Activated T-cell treated with anti-CD3 and anti-CD28 coated beads for 1 hour (primary cell): ENCODE data around the gene TCF7L2.

Experiments used
- DNase-seq: peaks from one replicate; pipeline ENCODE4 v3.0.0-alpha.2; 2020; ENCODE audit warnings: low read depth

The TCF7L2 gene

DNA sequence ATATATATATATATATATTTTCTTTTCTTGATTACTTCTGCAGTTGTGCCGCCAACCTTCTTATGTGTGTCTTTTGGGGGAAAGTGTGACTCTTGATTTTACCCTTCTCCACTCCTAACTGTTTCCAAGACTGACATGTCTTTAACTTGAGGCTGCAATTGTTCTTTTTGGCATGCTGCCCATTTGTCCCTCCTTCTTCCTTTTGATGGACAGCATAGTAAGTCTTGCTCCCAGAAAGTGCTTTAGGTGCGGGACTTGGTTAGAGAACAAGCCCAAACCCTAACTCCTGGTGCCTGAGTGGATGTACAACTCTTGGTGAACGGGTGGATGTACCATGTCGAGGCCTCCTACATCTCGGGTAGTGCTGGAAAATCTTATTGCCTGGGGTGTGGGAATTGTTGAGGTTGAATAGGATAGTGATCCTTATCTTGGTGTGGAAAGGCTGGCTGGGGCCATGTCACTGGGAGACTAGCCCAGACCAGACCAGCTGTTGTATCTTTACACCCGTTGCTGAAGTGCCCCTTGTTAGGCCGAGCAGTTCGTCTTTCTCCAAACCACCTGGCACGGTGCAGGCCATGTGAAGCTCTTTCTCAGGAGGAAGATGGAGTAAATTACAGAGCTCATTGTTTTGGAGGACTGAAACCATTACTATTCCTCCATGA, 16.3 kb downstream of the TCF7L2 start:
- DNase-seq: no peak

GRCh38 chr10:112967200-112967599, 17.2 kb downstream of the TCF7L2 start:
- DNase-seq: no peak

- DNase-seq: no peak
Observed at GRCh38 chr10:112969131-112969530, 19.1 kb downstream of the TCF7L2 start.

GRCh38 chr10:112969542-112969941, 19.5 kb downstream of the TCF7L2 start:
- no peak for DNase-seq

GRCh38 chr10:112970021-112970420, 20.0 kb downstream of the TCF7L2 start:
- no peak for DNase-seq

DNA sequence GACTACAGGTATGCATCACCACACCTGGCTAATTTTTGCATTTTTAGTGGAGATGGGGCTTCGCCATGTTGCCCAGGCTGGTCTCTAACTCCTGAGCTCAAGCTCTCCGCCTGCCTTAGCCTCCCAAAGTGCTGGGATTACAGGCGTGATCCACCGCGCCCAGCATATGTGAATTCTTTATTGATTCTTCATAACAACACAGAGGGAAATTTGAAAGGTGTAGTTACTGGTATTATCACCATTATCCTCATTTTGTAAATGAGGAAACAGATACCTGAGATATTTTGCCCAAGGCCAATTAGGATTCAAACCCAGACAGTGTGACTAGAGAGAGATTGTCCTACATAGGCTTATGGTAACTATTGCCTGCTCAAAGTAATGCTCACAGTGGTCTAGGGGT, 22.6 kb downstream of the TCF7L2 start:
- no peak for DNase-seq

DNA sequence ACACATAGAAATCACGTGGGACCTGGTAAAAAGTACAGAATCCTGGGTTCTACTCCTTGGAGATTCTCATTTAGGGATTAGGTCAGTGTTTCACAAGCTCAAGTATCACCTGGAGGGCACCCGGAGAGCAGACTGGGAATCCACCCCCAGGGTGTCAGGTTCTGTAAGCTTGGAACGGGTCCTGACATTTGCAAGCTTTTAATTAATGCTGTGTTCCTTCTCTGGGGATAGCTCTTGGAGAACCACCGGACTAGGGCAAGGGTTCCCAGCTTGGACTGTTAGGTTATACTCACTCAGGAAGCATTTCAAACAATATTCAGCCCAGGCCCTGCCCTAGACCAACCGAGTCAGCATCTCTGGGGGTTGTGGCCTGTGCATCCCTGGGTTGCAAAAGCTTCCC, 23.0 kb downstream of the TCF7L2 start:
- DNase-seq: no peak

- no peak for DNase-seq
Observed at GRCh38 chr10:112973805-112974204, 23.8 kb downstream of the TCF7L2 start.

DNA sequence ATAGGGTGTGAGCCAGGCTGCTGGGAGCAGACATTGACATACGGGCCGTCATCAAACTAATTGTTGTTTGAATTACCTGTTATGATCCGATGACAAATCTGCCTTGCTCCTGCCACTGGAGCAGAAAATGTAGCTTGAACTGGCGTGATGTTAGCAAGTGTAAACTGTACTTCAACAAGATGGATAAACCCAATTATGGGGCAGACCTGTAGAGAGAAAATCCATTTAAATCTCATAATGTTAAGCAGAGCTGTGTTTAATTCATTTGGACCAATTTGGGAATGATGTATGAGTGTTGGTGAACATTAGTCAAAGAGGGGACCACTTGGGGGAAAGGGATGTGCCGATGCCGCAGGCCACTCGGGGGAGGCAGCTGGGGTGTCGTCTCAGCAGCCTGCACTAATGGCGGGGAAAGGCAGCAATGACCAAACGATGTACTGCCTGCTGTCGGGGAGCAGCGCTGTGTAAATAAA, 27.4 kb downstream of the TCF7L2 start:
- no peak for DNase-seq

DNA sequence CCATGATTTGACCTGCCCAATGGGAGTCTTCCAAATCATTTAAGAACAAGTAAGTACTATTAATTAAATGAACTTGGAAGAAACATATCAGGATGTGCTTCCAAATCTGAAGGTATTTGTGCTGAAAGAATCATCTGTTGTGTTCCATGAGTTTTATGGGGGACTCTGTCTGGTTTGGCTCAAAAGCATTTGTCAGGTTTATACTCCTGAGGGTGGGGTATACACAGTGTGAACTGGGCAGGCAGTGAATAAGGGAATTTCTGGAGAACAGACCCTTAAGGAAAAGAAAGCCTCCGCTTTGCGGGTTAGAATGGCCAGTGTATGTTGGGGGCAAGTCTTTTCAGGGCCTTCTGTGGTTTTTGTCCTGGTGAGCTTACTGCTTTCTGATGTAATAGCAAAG, 29.9 kb downstream of the TCF7L2 start:
- DNase-seq: no peak

DNA sequence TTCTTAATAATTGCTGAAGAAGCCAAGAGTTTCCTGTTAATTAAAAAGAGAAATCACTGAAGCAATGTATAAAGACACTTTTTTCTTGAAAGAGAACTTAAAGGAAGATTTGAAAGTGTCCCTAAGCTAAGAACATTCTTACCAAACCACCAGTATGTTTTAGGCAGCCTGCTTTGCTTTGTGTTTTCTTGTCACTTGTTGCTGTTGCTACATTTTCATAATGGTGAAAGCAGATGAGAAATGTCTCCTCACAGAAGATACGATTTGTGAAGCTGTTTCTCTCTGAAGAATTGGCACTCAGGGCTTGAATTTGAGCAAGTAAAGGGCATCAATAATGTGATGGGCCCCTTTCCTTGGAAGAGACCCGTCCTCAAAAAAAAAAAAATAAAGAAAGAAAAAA, 30.9 kb downstream of the TCF7L2 start:
- DNase-seq: no peak

- no peak for DNase-seq
Observed at GRCh38 chr10:112981553-112981952, 31.5 kb downstream of the TCF7L2 start.

DNA sequence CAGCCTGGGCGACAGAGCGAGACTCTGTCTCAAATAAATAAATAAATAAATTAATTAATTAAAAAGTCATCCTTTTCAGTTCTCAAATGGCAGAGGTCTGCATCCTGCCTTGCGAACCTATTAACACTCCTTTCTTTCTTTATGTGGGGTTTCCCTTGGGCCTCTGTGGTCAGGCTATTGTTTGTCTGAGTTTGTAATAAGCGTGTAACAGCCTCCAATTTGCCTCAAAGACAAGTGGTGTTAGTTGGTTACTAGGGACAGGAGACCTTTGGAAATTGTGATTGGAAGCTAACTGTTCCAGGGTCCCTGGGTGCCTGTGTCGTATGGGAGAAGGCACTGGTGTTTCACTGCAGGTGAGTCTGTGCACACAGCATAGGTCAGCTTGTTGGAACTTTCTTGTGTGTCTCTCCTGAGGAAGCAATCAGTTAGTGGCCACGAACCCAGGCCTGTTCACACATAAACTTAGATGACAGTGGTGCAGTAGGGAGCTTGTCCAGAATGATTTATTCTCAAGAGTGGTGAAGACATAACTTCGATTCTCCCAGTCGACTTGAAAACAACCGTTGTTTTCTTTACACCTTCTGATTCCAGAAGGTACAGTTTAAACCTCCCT, 33.5 kb downstream of the TCF7L2 start:
- no peak for DNase-seq

- no peak for DNase-seq
Observed at GRCh38 chr10:112984756-112985155, 34.7 kb downstream of the TCF7L2 start.

- no peak for DNase-seq
Observed at GRCh38 chr10:112985690-112986543, 35.9 kb downstream of the TCF7L2 start.

DNA sequence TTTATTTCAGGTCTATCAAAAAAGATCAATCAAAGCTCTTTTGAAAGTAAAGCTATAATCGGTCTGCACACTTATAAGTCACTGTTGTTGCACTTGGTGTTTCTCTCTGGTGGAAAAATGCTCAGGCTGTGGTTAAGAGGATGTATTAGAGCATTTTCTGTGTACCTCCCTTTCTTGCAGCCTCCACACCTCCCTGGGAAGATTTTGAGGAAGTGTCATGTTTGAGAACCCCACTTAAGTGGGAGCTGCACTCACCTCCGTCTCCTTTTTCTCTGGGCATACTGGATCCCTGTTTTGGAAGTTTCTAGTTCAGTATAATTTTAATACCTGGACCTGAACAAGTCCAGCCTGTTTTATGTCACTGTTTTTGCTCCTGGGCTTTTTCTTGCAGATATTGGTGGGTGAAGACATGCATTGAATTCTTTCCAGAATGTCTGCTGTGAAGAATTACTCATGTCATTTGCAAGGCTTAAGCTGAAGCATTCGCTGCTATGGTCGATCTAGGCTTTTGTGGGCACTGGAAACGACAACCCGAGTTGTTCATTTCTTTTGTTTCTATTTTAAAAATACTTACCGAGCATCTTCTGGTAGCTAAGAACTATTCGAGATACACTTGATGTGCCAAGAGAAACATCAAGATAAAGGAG, 36.6 kb downstream of the TCF7L2 start:
- DNase-seq: no peak

- DNase-seq: no peak
Observed at GRCh38 chr10:112988839-112989406, 38.9 kb downstream of the TCF7L2 start.

GRCh38 chr10:112989826-112990225, 39.8 kb downstream of the TCF7L2 start:
- no peak for DNase-seq

GRCh38 chr10:112990271-112990670, 40.2 kb downstream of the TCF7L2 start:
- DNase-seq: no peak

DNA sequence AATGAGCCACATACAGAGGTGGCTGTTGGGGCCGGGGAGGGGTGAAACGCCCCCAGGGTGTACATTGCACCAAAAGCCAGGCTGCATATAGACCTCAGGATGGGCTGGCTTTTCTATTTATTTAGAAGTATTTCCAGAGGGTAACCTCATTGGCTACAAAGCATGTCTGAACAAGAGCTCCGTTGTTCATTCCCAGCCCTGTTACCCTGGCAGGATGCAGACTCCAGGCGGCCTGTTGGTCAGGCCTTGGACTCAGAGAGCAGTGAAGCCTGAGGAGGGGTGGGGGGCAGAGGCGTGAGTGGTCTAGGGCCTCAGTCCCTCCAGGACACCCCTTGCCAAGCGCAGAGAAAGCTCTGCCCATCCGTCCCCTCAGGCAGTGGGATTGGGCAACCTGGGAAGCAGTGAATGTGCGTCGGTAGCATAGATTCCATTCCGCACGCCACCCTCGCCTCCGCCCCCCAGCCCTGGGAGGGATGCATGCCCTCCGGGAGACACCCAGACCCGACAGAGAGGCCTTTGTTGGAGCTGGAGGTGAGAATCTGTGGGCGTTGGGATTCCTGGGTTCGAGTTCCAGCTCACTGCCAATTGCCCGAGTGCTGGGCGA, 41.9 kb downstream of the TCF7L2 start:
- DNase-seq: no peak

GRCh38 chr10:112996462-112996861, 46.4 kb downstream of the TCF7L2 start:
- no peak for DNase-seq

- DNase-seq: no peak
Observed at GRCh38 chr10:112999102-112999501, 49.1 kb downstream of the TCF7L2 start.
